NCI-H1417 treated with DMSO at 0.1 percent for 48 hours (cell line): ENCODE measurements around the gene KLF4.
"Not testable (repeated sequence)": the region's sequence is repeated elsewhere in the genome, so short reads cannot be mapped to it uniquely, and the experiment has no call there.

ENCODE experiments used
- DNase-seq: peaks from one replicate; lab custom pipeline; 2025; lab: John Stamatoyannopoulos, UW

Gene KLF4

DNA sequence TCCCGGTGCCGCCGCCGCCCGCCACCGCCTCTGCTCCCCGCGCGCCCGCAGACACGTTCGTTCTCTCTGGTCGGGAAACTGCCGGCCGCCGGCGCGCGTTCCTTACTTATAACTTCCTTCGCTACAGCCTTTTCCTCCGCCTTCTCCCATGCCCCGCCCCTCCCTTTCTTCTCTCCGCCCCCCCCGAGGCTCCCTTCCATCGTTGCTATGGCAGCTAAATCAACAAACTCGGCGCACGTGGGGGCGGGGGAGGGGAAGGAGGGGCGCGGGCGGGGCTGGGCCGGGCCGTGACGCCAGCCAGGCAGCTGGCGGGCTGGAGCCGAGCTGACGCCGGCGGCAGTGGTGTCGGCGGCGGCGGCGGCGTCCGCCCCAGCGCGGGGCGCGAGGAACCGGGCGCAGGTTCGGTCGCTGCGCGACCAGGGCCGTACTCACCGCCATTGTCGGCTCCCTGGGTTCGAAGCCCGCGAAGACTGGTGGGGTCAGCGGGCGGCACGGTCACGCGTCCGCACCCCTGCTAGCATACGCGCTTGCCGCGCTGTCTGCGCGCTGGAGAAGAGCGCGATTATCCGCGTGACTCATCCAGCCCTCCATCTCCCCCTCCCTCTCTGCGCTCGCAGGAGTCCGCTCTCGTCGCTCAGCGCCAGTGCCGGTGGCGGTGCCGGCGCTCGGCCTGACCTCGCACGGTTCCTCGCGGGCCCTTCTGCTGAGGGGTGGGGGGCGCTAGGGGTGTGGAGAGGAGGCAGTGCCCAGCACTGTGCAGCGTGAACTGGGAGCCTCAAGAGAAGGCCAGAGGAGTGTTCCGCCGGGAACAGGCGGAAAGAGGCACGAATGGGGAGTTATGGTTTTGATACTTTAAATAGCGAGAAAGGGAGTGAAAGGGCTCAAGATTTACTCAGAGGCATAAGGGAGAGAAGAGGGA is at the start of gene KLF4:
Gene KLF4, minus strand, starts transcription at position 83 of the 919 bp plus-strand sequence. CDS start 597 bp downstream, outside the sequence.
- DNase-seq = peak; percentile 79

DNA sequence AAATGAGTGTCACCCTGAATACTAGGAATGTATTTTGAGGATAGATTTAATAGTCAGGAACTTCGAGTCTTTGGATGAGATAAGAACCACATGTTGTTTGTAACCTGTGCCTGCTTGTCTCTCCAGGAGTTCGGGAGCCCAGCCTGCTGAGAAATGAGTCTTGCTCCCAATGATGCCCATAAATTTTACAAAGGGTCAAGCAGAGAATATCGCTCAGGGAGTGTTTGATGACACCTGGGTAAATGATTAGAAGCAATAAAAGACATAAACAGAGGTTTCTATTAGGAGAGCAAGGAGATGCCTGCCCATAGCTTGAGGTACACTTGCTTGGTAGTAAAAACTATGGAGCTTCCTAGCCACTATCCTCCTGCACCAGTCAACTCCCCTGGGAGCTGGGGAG is 46.9 kb upstream of the KLF4 start:
- no peak for DNase-seq

DNA sequence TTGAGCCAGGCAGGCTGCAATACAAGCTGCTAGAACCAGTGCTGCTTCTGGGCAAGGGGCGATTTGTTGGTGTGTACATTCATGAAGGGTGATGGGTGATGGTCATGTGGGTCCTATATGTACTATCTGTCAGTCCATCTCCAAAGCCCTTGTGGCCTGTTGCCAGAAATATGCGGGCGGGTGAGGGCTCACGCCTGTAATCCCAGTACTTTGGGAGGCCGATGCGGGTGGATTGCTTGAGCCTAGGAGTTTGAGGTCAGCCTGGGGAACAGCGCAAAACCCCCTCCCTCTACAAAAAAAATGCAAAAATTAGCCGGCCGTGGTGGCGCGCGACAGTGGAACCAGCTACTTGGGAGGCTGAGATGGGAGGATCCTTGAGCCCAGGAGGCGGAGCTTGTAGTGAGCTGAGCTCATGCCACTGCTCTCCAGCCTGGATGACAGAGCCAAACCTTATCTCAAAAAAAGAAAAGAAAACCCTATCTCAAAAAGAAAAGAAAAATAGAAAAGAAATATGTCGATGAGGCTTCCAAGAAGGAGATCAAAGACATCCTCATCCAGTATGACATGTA is 45.0 kb upstream of the KLF4 start:
- DNase-seq = no peak

DNA sequence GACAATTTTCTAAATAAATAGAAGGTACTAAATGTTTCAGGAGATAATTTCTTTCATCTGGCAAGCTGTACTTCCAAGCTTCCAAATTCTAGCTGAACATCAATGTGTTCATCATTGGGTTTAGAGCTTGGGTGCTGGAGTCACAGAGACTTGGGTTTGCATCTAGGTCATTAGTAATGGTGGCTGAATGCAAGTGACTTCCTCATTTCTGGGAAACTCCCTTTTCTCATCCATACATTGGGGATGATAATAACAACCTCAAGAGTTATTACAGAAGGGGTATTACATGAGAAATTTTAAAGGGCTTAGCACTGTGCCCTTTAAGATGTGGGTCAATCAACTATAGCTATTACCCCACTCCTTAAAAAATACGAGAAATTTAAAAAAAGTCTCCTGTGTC is 41.1 kb upstream of the KLF4 start:
- no peak for DNase-seq

DNA sequence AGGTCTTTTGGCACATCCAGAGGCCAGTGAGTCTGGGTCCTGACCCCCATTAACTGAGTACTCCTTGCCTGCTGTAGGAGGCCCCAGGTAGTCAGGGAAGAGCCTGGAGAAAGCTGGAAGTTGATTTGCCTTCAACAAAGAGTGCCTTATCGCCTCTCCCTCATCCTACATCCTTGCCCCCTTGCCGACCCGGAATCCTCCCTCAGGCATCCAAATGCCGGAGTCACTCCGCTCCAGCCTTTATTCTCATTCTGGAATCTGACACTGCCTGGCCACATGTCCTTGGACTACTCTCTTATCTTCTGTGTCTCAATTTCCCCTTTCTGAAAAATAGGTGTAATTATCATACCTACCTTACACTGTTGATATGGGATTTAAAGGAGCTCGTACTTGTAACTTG is 39.1 kb upstream of the KLF4 start:
- DNase-seq = no peak

DNA sequence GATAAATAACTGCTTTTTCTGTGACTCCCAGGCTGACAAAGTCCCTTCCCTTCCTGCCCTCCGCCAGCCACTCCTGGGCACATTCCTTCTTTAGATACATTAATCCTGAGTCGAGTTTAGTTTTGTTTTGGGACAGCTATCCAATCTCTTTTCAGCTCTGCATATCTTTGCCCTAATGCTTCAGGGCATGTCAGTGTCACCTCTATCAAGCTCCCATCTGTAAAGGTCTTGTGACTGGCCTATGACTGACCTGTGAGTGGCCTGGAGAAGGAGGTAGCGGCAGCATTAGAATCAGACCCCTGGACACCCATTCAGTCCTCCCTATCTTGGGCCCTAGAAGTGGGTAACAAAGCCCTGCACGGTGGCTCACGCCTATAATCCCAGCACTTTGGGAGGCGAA is 34.0 kb upstream of the KLF4 start:
- DNase-seq = no peak

DNA sequence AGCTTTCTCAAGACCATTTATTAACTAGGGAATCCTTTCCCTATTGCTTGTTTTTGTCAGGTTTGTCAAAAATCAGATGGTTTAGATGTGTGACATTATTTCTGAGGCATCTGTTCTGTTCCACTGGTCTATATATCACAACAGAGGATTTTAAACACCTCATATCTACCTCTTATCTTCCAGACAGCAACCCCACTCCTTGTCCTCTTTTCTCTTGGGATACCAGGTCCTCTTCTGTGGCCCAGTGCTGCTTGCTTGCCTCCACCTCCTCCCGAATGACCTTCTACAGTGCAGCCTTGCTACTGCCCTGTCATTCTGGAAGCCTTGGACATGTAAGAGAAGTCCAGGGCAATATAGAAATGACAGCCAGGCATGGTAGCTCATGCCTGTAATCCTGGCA is 30.6 kb upstream of the KLF4 start:
- no peak for DNase-seq

DNA sequence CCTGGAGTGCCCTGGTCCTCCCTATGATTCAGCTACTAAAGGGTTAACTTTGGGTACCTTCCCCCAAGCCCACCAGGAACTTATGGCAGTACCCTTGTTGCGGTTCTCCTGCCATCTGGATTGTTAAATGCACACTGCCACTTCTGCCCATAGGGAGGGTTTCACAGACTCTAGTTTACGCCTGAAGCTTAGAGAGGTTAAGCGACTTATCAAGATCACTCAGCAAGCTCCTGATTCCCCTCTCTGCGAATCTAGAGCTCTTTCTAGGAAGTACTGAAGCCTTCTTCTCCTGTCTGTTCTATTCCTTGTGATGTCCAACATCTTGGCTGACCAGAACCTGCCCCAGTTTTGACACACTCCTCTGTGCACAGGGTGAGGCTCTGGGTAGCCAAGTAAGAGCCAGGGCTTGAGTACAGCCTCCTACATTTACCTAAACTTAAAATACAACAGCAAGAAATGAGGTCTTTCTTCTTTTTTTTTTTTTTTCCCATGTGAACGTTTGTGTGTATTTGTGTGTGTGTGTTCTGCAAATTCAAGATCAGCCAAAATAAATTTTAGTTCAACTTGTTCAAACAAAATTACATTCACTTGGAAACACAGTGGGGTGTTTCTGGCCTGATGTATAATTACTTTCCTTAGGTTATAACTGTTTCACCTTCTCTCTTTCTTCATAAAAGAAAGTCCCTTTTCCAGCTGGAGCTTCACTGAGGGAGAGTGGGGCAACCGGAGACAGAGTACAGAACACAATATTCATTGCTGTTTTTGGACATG is 28.7 kb upstream of the KLF4 start:
- DNase-seq = no peak

DNA sequence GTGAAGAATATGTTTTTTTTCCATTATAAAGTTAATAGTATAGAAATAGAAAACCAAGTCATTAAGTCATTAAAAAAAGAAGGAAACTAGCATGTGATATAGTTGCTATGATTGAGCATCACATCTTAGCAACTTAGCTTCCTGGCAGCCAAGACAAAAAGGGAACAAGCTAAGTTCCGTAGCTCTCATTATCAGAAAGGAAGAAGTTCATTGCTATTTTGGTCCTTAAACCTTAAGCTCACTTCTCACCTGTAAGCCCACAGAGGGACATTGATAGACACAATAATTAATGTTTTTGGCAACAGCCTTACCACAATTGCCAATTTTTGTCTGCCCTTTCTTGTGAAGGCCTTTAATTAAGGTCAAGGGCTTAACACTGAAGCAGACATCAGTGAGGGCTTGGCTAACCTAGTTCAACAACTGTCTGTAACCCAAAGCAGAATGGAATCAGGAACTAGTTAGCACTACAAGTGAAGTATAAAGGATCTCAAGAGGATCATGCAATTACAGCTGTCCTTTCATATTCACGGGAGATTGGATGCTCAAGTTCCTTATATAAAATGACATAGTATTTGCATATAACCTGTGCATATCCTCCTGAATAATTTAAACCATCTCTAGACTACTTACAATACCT is 24.0 kb upstream of the KLF4 start:
- no peak for DNase-seq

DNA sequence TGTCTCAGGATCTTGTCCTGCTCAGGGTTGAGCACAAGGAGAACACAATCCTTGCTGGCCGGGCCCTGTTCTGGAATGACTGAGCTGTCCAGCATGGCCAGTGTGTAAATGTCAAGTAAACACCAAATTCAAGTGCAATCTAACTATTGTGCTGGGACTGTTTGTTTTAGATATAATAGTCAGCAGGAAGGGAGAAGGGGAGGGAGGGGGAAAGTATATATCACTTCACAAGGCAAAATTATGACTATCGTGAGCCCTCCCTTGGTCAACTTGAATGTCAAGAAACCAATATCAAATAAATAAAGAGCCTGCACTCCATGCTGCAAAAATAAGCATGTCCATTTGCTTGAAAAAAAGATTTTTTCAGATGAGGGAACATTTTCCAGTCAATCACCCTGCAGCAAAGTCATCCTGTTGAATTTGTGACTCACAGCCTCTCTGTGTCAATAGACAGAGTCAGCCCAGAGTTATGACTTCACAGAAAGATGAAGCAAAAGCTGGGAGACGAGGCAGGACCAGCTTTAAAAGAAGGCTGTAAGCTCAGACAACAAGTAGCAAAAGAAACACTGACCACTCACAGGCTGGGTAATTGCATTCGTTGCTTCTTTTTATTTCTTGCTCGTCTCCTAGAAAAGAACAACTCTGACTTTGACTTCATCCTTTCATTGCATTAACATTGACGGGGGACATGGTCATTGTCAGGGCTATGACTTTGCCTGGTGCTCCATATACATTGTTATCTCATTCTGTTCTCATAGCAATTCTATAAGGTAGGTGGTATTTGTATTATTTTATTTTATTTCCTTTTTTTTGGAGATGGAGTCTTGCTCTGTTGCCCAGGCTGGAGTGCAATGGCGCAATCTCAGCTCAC is 15.3 kb upstream of the KLF4 start:
- no peak for DNase-seq

DNA sequence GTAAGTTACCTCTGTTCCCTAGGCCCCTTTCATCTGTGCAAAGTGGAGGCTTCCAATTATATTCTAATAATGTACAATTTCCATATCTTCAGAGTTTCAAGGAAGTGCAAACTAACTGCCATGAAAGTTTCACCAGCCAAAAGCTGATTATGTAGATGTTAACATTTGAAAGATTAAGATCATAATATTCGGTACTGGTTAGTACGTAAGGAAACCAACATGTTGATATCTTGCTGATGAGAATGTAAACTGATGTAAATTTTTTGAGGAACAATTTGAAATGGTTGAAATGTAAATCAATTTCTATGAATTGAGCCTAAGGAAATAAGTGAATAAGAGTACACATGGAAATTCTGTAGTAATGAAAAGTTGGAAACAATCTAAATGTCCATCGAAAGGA is 12.9 kb upstream of the KLF4 start:
- DNase-seq = no peak

DNA sequence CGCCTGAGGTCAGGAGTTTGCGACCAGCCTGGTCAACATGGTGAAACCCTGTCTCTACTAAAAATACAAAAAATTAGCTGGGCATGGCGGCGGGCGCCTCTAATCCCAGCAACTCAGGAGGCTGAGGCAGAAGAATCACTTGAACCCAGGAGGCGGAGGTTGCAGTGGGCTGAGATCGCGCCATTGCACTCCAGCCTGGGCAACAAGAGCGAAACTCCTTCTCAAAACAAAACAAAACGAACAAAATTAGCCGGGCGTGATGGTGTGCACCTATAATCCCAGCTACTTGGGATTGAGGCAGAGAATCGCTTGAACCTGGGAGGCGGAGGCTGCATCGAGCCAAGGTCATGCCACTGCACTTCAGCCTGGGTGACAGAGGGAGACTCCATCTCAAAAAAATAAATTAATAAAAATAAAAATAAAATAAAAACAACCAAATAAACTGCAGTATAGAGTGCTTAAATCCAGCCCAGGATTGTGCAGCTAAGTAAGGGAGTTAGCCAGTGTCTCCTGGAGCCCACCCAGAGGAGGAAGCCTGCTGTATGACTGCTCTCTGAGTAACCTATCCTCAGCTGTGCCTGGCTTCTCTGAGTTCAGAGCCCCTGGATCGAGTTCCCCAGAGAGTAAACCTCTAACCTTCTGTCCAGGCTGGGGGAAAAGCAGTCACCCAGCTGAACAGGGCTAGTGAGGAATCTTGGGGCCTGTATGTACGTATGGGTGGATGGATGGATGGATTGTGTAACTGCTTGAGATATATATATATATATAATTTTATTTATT is 11.0 kb upstream of the KLF4 start:
- not testable (repeated sequence) for DNase-seq

DNA sequence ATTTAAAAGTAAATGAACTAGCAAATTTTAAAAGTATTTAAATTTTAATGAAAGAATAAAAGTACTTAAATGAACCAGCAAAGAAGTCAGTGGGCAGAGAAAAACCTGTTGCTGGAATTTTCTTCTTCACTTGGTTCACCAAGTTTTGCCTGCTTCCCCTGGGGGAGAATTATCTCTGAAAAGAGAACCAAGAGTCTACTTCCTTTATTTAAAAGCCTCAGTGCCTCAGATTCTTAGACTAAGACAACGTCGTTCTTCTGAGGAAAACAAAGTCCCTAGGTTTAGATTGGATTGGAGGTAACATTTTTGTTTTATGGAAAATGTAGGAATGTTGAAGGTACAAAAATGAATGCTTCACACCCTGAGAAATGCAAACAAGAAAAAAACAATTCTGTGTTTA is 7.4 kb upstream of the KLF4 start:
- DNase-seq = no peak

DNA sequence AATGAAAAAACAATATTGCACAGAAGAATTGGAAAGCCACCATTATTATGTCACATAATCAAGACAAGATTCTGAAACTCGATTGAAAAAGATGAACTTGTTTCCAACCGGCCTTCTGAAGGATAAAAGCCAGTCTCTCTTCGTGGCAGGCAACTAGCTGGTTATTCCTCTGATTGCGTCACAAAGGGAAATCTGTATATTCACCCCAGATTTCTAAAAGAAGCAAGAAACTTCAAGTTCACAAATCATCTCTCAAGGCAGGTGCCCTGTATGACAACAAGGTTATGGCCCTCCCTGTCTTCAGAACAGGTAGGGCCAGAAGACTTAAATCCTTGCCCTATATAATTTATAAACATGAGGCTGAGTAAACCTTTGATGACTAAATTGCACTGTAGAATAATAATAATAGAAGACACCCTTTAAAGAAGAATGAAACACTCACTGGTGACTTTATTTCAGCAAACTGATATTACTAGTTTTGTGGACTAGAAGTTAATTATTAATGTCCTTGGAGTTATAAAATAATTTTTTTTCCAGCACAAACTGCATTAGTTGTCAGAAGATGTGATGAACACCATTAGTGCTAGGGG is 2.9 kb upstream of the KLF4 start:
- no peak for DNase-seq

DNA sequence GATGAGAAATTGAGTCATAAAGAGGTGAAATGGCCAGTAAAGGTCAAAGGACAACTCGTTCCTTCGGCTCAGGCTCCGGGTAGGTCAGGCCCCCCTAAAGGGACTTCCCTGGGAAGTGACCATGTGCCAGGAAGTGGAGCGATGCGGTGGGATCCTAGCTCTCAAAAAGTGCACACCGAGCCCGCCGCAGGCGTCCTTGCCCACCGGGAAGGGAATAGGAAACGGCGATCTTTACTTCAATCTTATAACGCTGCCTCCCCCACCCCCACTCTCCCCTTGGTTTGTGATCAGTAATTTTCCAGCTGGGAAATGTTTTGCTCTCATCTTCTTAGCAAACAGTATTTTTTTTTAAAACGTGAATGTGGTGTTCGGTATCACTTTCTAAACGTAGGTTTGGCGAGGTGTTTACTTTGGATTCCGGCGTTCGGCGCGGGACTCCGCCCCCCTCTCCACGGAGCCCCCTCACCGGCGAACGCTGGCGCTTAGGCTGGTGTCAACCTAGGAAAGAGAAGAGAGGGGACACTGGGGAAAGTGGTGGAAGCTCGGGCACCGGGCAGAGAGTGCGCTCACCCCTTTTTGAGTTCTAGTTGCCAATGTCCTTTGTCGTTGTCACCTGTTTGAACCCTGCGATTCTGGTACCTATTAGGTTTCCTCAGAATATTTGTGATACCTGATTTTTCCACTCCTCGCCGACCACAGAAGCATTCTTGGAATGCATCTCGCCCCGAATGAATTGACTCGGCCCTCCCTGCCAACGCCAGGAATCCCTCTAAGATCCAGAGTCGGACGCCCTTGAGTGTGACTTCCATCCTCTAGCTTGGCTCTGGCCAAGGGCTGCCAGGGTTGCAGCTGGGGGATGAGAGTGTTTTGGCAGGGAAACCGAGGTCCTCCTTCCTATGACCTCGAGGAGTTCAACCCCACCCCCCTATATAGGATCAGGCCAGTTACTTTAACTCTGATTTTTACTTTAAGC is 1.8 kb upstream of the KLF4 start:
- no peak for DNase-seq

DNA sequence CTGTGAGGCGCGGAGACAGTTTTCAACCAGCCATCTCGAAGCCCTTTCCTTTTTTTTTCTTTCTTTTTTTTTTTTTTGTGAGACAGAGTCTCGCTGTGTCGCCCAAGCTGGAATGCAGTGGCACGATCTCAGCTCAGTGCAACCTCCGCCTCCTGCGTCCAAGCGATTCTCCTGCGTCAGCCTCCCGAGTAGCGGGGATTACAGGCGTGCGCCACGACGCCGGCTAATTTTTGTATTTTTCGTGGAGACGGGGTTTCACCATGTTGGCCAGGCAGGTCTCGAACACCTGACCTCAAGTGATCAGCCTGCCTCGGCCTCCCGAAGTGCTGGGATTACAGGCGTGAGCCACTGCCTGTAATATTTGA is 1.0 kb upstream of the KLF4 start:
- DNase-seq = not testable (repeated sequence)

DNA sequence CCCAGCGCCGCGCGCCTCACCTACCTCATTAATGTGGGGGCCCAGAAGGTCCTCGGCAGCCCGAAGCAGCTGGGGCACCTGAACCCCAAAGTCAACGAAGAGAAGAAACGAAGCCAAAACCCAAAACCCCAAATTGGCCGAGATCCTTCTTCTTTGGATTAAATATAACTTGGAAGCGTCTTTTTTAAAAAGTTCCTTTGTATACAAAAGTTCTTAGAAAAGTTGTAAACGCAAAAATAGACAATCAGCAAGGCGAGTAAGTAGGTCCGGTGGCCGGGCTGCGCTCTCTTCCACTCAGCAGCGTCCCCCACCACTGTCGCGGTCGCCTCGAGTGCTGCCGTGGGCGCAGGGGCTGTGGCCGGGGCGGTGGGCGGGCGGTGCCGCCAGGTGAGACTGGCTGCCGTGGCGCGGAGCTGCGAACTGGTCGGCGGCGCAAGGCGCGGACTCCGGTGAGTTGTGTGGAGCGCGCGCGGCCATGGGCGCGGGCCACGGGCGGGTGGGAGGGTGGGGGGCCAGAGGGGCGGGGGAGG is 360 bp downstream of the KLF4 start:
- no peak for DNase-seq

DNA sequence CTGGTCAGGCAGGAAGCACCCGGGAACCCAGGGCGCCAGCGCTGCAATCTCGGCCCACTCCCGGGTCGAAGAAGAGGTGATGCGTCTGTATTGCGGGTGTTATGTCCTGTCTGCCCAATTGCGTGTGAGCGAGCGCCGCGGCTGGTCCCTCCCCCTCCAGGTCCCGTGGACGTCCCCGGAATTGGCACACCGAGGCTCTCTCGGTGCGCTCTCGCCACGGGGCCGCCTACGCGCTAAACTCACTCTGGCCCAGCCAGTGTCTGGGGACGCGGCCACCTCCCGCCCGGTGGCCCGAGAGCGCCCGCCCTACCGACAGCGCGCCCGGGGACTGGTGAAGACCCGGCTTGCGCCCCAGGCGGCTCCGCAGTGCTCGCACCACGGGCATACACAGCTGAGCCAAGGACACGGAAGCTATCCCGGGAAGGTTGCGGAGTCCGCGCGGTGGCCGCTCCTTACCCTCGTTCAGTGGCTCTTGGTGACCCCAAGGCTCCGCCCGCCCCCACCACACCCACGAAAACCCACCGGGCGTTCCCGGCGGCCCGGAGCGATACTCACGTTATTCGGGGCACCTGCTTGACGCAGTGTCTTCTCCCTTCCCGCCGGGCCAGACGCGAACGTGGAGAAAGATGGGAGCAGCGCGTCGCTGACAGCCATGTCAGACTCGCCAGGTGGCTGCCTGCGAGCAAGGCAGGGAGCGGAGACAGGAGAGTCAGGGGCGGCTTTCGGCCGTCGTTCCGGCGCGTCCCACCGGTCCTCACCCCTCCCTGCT is 1.0 kb downstream of the KLF4 start:
- DNase-seq = no peak
